HFFc6 (cell line): ENCODE measurements around the gene GREB1. TPM values are rescaled to one million over a fixed set of nuclear protein-coding genes. Genes with fewer than 3 reads are reported as not detected.

ENCODE experiments used
- DNase-seq: peaks from one replicate; pipeline ENCODE4 v3.0.0-alpha.2; 2018
- H3K27ac Mint-ChIP-seq: 2 replicates; pipeline ENCODE4 v1.8.0; 2020; ENCODE audit warnings: mild to moderate bottlenecking, mixed read lengths
- H3K27me3 Mint-ChIP-seq: 2 replicates; pipeline ENCODE4 v1.8.0; 2021; ENCODE audit warnings: mild to moderate bottlenecking, moderate library complexity, mixed read lengths; ENCODE audit not compliant: insufficient read depth
- H3K36me3 Mint-ChIP-seq: 2 replicates; pipeline ENCODE4 v1.8.0; 2021; ENCODE audit warnings: low read depth, mixed read lengths
- H3K4me1 Mint-ChIP-seq: 2 replicates; pipeline ENCODE4 v1.8.0; 2020; ENCODE audit warnings: low read depth, mixed read lengths
- H3K4me3 Mint-ChIP-seq: 2 replicates; pipeline ENCODE4 v1.8.0; 2020; ENCODE audit warnings: mild to moderate bottlenecking, moderate library complexity, mixed read lengths
- H3K9me3 Mint-ChIP-seq: 2 replicates; pipeline ENCODE4 v1.8.0; 2020; ENCODE audit warnings: mild to moderate bottlenecking, mixed read lengths
- CTCF ChIP-seq: fragments of 200-600 bp; sonication (generic); IDR thresholded peaks from 2 replicates; pipeline ENCODE4 v1.5.0; 2021; ENCODE audit warnings: antibody characterized with exemption, mild to moderate bottlenecking
- total RNA-seq, 6 experiments: library from RNA; stranded (reverse); fragmentation: NEBNext Ultra II Directional; extraction: Animal tissue kit (Norgen Biotek cat#: 25700); gene quantifications; 2 replicates in 1 of 6; 3 replicates in 5 of 6; pipeline ENCODE4 v1.2.3, GENCODE V29; 2021

GREB1 gene
- total RNA-seq, 6 experiments from 2014 or later = 0.07 to 0.11 (median 0.09) TPM; not detected in 3

DNA sequence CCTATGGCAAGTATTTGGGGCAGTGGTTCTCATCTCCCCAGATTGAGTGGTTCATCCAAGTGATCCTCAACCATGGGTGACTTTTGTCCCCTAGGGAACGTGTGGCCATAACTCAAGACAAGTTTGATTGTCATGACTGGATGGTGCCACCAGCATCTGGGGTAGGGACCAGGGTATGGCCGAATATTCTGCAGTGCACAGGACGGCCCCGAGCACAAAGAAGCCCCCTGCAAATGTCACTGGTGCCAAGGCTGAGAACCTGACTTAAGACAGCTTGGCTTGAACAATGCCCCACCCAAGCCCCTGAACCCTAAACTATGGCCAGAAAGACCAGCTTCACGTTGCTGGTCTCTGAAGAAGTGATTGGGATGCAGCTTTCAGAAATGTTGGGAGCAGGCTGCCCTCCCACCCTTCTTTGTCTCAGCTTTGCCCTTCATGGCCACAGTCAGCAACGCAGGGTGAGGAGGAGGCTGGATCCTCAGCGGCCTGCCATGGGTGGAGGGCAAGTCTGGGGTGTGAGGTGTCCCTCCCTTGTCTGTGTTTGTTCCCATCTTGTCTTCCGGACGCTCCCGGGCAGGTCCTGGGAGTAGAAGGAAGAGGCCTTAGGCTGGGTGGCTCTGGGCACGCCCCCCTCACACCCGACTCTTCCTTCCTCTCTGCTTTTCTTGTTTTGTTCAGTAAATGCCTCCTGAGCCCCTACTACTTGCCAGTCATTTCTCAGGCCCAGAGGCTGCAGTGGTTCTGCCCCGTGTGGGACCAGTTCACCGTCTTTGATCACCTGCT, 43.4 kb downstream of the GREB1 start:
- no peak overlapping the region for H3K27ac Mint-ChIP-seq
- TF ChIP-seq CTCF = no peak
- H3K9me3 Mint-ChIP-seq = no peaks in the 10 kb centered on the region
- H3K27me3 Mint-ChIP-seq = peaks cover 27% of the 10 kb centered on the region
- no peak overlapping the region for H3K4me3 Mint-ChIP-seq
- peaks cover 17% of the 10 kb centered on the region for H3K4me1 Mint-ChIP-seq
- no peaks in the 10 kb centered on the region for H3K36me3 Mint-ChIP-seq
- DNase-seq = no peak

- Mint-ChIP-seq H3K4me1 (peaks cover 21% of the 10 kb centered on the region), H3K27me3 (peaks cover 31% of the 10 kb centered on the region), H3K27ac (no peak overlapping the region), H3K9me3 (no peaks in the 10 kb centered on the region), H3K4me3 (no peak overlapping the region), H3K36me3 (no peaks in the 10 kb centered on the region)
- TF ChIP-seq CTCF = no peak
- DNase-seq = no peak
These were observed 44.5 kb downstream of the GREB1 start for GRCh38 chr2:11578081-11578948.

- Mint-ChIP-seq H3K27me3 (peaks cover 31% of the 10 kb centered on the region), H3K36me3 (no peaks in the 10 kb centered on the region), H3K27ac (no peak overlapping the region), H3K4me1 (peaks cover 19% of the 10 kb centered on the region), H3K4me3 (no peak overlapping the region), H3K9me3 (no peaks in the 10 kb centered on the region)
- no peak for TF ChIP-seq CTCF
- no peak for DNase-seq
These were observed 45.3 kb downstream of the GREB1 start for GRCh38 chr2:11578986-11579774.

- no peak overlapping the region for H3K27ac Mint-ChIP-seq
- H3K36me3 Mint-ChIP-seq = no peaks in the 10 kb centered on the region
- DNase-seq = no peak
- TF ChIP-seq CTCF = no peak
- no peak overlapping the region for H3K4me3 Mint-ChIP-seq
- peaks cover 20% of the 10 kb centered on the region for H3K4me1 Mint-ChIP-seq
- no peaks in the 10 kb centered on the region for H3K9me3 Mint-ChIP-seq
- peaks cover 28% of the 10 kb centered on the region for H3K27me3 Mint-ChIP-seq
These were observed 46.2 kb downstream of the GREB1 start for GRCh38 chr2:11579867-11580659.

- Mint-ChIP-seq H3K9me3 (no peaks in the 10 kb centered on the region), H3K4me3 (no peak overlapping the region), H3K4me1 (peaks cover 20% of the 10 kb centered on the region), H3K27ac (no peak overlapping the region), H3K36me3 (no peaks in the 10 kb centered on the region), H3K27me3 (peaks cover 28% of the 10 kb centered on the region)
- DNase-seq = no peak
- no peak for TF ChIP-seq CTCF
These were observed 46.9 kb downstream of the GREB1 start for GRCh38 chr2:11580697-11581096.
